Measurements from ENCODE around the gene MTCH1. TPM values are rescaled to one million over a fixed set of nuclear protein-coding genes. Genes with fewer than 3 reads are reported as not detected.

Gene MTCH1
- total and polyA plus RNA-seq, 9 of the 15 experiments (the other 6 are each of a cell fraction or from before 2014, with no cell fraction given) = 7.9 to 161 (median 118) TPM

DNA sequence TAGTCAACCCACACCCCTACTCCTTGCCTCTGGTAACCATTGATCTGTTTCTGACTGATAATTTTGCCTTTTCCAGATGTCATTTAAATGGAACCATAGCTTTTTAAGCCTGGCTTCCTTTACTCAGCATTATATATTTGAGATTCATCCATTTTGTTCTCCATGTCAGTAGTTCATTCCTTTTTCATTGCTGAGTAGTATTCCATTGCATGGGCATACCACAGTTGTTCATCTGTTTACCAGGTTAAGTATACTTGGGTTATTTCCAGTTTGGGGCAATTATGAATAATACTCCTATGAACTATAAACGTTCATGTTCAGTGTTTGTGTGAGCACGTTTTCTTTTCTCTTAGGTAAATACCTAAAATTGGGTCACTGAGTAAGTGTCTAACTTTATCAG lies 44.6 kb upstream of the MTCH1 start (continued):
- TF ChIP-seq, protein P1, sequence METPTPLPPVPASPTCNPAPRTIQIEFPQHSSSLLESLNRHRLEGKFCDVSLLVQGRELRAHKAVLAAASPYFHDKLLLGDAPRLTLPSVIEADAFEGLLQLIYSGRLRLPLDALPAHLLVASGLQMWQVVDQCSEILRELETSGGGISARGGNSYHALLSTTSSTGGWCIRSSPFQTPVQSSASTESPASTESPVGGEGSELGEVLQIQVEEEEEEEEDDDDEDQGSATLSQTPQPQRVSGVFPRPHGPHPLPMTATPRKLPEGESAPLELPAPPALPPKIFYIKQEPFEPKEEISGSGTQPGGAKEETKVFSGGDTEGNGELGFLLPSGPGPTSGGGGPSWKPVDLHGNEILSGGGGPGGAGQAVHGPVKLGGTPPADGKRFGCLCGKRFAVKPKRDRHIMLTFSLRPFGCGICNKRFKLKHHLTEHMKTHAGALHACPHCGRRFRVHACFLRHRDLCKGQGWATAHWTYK (CRISPR knock-in tag; IDR thresholded peaks at IDR 0.05) = no peak
- TF ChIP-seq HDAC1 (IDR thresholded peaks at IDR 0.05) (peak; percentile 52 to 63; a peak in 2 of 4 replicates), CBX5 (IDR thresholded peaks at IDR 0.05; ENCODE audit: borderline replicate concordance, low read depth) (peak; percentile 79), FOSL1 (tag; conservative IDR thresholded peaks at IDR 0.05) (no peak), TRIM24 (IDR thresholded peaks at IDR 0.05) (peak; percentile 58 to 85), ZNF24 (IDR thresholded peaks at IDR 0.05) (peak; percentile 89), ZNF212 (CRISPR knock-in tag; IDR thresholded peaks at IDR 0.05) (no peak), BMI1 (IDR thresholded peaks at IDR 0.05; ENCODE audit: low read length) (no peak), KDM1A (IDR thresholded peaks at IDR 0.05) (peak; percentile 92 to 95)
- TF ChIP-seq, protein P2, sequence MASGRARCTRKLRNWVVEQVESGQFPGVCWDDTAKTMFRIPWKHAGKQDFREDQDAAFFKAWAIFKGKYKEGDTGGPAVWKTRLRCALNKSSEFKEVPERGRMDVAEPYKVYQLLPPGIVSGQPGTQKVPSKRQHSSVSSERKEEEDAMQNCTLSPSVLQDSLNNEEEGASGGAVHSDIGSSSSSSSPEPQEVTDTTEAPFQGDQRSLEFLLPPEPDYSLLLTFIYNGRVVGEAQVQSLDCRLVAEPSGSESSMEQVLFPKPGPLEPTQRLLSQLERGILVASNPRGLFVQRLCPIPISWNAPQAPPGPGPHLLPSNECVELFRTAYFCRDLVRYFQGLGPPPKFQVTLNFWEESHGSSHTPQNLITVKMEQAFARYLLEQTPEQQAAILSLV (tag; IDR thresholded peaks at IDR 0.05) = no peak
- TF ChIP-seq, protein P3, sequence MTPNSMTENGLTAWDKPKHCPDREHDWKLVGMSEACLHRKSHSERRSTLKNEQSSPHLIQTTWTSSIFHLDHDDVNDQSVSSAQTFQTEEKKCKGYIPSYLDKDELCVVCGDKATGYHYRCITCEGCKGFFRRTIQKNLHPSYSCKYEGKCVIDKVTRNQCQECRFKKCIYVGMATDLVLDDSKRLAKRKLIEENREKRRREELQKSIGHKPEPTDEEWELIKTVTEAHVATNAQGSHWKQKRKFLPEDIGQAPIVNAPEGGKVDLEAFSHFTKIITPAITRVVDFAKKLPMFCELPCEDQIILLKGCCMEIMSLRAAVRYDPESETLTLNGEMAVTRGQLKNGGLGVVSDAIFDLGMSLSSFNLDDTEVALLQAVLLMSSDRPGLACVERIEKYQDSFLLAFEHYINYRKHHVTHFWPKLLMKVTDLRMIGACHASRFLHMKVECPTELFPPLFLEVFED (CRISPR knock-in tag; conservative IDR thresholded peaks at IDR 0.05) = no peak
- TF ChIP-seq, protein P4, sequence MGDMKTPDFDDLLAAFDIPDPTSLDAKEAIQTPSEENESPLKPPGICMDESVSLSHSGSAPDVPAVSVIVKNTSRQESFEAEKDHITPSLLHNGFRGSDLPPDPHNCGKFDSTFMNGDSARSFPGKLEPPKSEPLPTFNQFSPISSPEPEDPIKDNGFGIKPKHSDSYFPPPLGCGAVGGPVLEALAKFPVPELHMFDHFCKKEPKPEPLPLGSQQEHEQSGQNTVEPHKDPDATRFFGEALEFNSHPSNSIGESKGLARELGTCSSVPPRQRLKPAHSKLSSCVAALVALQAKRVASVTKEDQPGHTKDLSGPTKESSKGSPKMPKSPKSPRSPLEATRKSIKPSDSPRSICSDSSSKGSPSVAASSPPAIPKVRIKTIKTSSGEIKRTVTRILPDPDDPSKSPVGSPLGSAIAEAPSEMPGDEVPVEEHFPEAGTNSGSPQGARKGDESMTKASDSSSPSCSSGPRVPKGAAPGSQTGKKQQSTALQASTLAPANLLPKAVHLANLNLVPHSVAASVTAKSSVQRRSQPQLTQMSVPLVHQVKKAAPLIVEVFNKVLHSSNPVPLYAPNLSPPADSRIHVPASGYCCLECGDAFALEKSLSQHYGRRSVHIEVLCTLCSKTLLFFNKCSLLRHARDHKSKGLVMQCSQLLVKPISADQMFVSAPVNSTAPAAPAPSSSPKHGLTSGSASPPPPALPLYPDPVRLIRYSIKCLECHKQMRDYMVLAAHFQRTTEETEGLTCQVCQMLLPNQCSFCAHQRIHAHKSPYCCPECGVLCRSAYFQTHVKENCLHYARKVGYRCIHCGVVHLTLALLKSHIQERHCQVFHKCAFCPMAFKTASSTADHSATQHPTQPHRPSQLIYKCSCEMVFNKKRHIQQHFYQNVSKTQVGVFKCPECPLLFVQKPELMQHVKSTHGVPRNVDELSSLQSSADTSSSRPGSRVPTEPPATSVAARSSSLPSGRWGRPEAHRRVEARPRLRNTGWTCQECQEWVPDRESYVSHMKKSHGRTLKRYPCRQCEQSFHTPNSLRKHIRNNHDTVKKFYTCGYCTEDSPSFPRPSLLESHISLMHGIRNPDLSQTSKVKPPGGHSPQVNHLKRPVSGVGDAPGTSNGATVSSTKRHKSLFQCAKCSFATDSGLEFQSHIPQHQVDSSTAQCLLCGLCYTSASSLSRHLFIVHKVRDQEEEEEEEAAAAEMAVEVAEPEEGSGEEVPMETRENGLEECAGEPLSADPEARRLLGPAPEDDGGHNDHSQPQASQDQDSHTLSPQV (IDR thresholded peaks at IDR 0.05) = peak; percentile 44; the same call in 1 of the 2 replicates
- TF ChIP-seq, protein P5, sequence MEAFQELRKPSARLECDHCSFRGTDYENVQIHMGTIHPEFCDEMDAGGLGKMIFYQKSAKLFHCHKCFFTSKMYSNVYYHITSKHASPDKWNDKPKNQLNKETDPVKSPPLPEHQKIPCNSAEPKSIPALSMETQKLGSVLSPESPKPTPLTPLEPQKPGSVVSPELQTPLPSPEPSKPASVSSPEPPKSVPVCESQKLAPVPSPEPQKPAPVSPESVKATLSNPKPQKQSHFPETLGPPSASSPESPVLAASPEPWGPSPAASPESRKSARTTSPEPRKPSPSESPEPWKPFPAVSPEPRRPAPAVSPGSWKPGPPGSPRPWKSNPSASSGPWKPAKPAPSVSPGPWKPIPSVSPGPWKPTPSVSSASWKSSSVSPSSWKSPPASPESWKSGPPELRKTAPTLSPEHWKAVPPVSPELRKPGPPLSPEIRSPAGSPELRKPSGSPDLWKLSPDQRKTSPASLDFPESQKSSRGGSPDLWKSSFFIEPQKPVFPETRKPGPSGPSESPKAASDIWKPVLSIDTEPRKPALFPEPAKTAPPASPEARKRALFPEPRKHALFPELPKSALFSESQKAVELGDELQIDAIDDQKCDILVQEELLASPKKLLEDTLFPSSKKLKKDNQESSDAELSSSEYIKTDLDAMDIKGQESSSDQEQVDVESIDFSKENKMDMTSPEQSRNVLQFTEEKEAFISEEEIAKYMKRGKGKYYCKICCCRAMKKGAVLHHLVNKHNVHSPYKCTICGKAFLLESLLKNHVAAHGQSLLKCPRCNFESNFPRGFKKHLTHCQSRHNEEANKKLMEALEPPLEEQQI (IDR thresholded peaks at IDR 0.05) = peak; percentile 87
